ENCODE data around the gene UPF2. TPM values are rescaled to one million over a fixed set of nuclear protein-coding genes. Genes with fewer than 3 reads are reported as not detected.

Gene UPF2
- 10 to 100 TPM; 16.5 to 28.6 (median 23.1) TPM for total RNA-seq

DNA sequence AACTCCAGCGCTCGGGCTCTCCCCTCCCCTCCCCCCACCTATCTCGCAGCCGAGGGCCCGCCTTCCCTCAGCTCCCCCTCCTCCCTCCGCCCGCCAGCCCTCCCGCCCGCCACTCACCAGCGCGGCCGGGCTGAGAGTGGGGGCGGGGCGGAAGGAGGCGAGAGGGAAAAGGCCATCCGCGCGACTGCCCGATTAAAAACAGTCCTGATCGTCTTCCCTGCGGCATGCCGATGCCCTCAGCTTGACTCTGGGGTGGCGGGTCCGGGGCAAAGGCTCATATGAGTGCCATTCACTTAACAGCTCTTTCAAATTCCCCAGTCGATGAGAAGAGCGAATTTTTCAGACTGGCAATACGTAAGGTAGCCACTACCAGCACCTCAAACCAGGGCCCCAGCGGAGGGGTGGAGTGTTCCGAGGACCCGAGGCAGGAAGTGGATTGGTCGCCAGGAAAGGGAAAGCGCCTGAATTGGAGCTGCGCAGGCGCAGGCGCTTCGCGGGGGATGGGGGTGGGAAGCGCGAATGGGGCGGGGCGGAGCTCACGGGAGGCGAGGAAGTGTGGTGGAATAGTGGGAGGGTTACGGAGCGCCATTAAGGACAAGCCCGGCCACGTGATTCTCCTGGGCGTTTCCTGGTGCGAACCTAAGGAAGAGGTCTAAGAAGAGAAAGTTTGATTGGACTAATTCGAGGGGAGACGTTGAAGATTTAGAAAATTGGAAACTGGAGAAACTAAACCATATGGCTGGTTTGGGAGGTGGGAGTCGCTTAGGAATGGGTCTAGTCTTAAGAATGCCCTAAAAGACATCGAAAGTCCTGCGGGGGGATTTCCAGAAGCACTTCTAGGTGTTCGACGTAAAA is at the start of gene UPF2:
TSS of gene UPF2 (minus strand) at position 13 of the 855 bp plus-strand sequence. CDS start 7,386 bp downstream, outside the sequence.
- Histone ChIP-seq H3K4me3 (peak within 1 kb of the TSS; percentile 85 to 98 (median 91)), H3K27me3 (no peaks in the 10 kb centered on the region), H3K4me1 (peaks cover 5 to 21% (median 16%) of the 10 kb centered on the region in 4 donors), H3K9me3 (no peaks in the 10 kb centered on the region), H3K36me3 (no peaks in the 10 kb centered on the region), H3K27ac (peak within 1 kb of the TSS; percentile 92 to 97 (median 94))
- DNase-seq: peak; percentile 99
- TF ChIP-seq CTCF (IDR thresholded peaks at IDR 0.05): peak in 2 of 5 experiments; percentile 31 to 46
- TF ChIP-seq POLR2AphosphoS5 (IDR thresholded peaks at IDR 0.05): peak; percentile 14 to 58 (median 37)
- TF ChIP-seq POLR2A (IDR thresholded peaks at IDR 0.05): no peak
- 6 to 17% methylated on average over 16 to 48 of the region's 56 CpGs for WGBS, 2 donors (ENCODE audit: low coverage in 1 of 2)
- in situ Hi-C loops (cut with MboI; ENCODE audit: low pct_ligation_motif_present in 1 of 4, low pct_unique_long_range_greater_than_20kb in 1 of 4, low sequenced_read_pairs in 3 of 4): no loop called here
- intact Hi-C loops (cut with DNase I; ENCODE audit: low total_unique reads): no loop called here

GRCh38 chr10:12091421-12091820 is 48.8 kb upstream of the UPF2 start:
- H3K4me1 ChIP-seq: no peaks in the 10 kb centered on the region
- intact Hi-C loops (cut with DNase I; ENCODE audit: low total_unique reads) (no loop called here), in situ Hi-C loops (cut with MboI; ENCODE audit: low pct_ligation_motif_present in 1 of 4, low pct_unique_long_range_greater_than_20kb in 1 of 4, low sequenced_read_pairs in 3 of 4) (no loop called here)
- no peaks in the 10 kb centered on the region for H3K9me3 ChIP-seq
- TF ChIP-seq CTCF (IDR thresholded peaks at IDR 0.05) (no peak), POLR2AphosphoS5 (IDR thresholded peaks at IDR 0.05) (no peak), POLR2A (IDR thresholded peaks at IDR 0.05) (no peak), EP300 (IDR thresholded peaks at IDR 0.05; ENCODE audit: low read depth) (no peak)
- H3K4me3 ChIP-seq: no peak overlapping the region
- H3K27me3 ChIP-seq: no peaks in the 10 kb centered on the region
- no peak overlapping the region for H3K27ac ChIP-seq
- H3K36me3 ChIP-seq: peaks cover 0 to 48% (median 12%) of the 10 kb centered on the region in 4 donors
- 92 to 95% methylated on average over 3 to 4 of the region's 4 CpGs for WGBS, 2 donors (ENCODE audit: low coverage in 1 of 2)
- DNase-seq: no peak

DNA sequence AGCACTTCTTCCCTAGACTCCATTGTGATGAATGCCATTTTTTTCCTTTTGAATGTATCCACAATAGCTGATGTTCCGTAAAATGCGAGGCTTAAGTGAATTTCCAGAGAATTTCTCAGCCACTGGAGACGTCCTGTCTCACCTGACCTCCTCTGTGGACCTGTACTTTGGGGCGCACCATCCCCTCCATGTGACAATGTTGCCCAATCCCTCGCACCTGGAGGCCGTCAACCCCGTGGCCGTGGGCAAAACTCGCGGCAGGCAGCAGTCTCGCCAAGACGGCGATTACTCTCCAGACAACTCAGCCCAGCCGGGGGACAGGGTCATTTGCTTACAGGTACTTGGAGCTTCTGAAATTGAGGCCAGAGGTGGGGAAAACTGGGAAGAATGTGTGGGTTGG is 46.3 kb upstream of the UPF2 start:
- intact Hi-C loops (cut with DNase I; ENCODE audit: low total_unique reads) (no loop called here), in situ Hi-C loops (cut with MboI; ENCODE audit: low pct_ligation_motif_present in 1 of 4, low pct_unique_long_range_greater_than_20kb in 1 of 4, low sequenced_read_pairs in 3 of 4) (no loop called here)
- H3K27me3 ChIP-seq: no peaks in the 10 kb centered on the region
- peaks cover 0 to 52% (median 18%) of the 10 kb centered on the region in 4 donors for H3K36me3 ChIP-seq
- no peak for DNase-seq
- 92 to 95% methylated on average over 4 to 14 of the region's 14 CpGs for WGBS, 2 donors (ENCODE audit: low coverage in 1 of 2)
- H3K4me1 ChIP-seq: no peaks in the 10 kb centered on the region
- no peak overlapping the region for H3K27ac ChIP-seq
- H3K4me3 ChIP-seq: no peak overlapping the region
- H3K9me3 ChIP-seq: no peaks in the 10 kb centered on the region
- TF ChIP-seq POLR2AphosphoS5 (IDR thresholded peaks at IDR 0.05) (no peak), EP300 (IDR thresholded peaks at IDR 0.05; ENCODE audit: low read depth) (no peak), CTCF (IDR thresholded peaks at IDR 0.05) (no peak), POLR2A (IDR thresholded peaks at IDR 0.05) (no peak)

GRCh38 chr10:12081879-12082557 is 39.4 kb upstream of the UPF2 start:
- no peak for DNase-seq
- no peak overlapping the region for H3K27ac ChIP-seq
- H3K4me3 ChIP-seq: no peak overlapping the region
- no peaks in the 10 kb centered on the region for H3K27me3 ChIP-seq
- H3K4me1 ChIP-seq: no peaks in the 10 kb centered on the region
- no peaks in the 10 kb centered on the region for H3K9me3 ChIP-seq
- TF ChIP-seq POLR2AphosphoS5 (IDR thresholded peaks at IDR 0.05): no peak
- no peak for TF ChIP-seq CTCF (IDR thresholded peaks at IDR 0.05)
- no peak for TF ChIP-seq POLR2A (IDR thresholded peaks at IDR 0.05)
- TF ChIP-seq EP300 (IDR thresholded peaks at IDR 0.05; ENCODE audit: low read depth): no peak
- peaks cover 0 to 28% (median 12%) of the 10 kb centered on the region in 4 donors for H3K36me3 ChIP-seq
- intact Hi-C loops (cut with DNase I; ENCODE audit: low total_unique reads): no loop called here
- in situ Hi-C loops (cut with MboI; ENCODE audit: low pct_ligation_motif_present in 1 of 4, low pct_unique_long_range_greater_than_20kb in 1 of 4, low sequenced_read_pairs in 3 of 4): no loop called here
- WGBS, 2 donors (ENCODE audit: low coverage in 1 of 2): 73 to 92% methylated on average over 5 to 6 of the region's 6 CpGs

Measured in transverse colon (tissue), 4 donors.